Left lung (tissue), 10 donors: ENCODE data around the gene SEMA3B. TPM values are rescaled to one million over a fixed set of nuclear protein-coding genes. Genes with fewer than 3 reads are reported as not detected.

Experiments
- ATAC-seq: fragments of 200-7000 bp; cut with Tn5 transposase; one replicate; pipeline ENCODE4 v1.9.1; 2020; ENCODE audit warnings: moderate library complexity
- DNase-seq, 4 donors: peaks; one replicate each; pipeline ENCODE4 v3.0.0-alpha.2; 2013 to 2020
- H3K27ac ChIP-seq, 2 donors: fragments of 200-600 bp; sonication (generic) in 1 of 2; one replicate each; pipeline versions ENCODE4 v1.5.0 to v1.8.0; 2020 to 2021
- H3K27me3 ChIP-seq, 2 donors: fragments of 200-600 bp; sonication (generic) in 1 of 2; one replicate each; pipeline versions ENCODE4 v1.5.0 to v1.8.0; 2020 to 2021
- H3K36me3 ChIP-seq, 2 donors: fragments of 200-600 bp; sonication (generic) in 1 of 2; one replicate each; pipeline versions ENCODE4 v1.5.0 to v1.8.0; 2020 to 2021
- H3K4me1 ChIP-seq, 2 donors: fragments of 200-600 bp; one replicate each; pipeline ENCODE4 v1.8.0; 2021
- H3K4me3 ChIP-seq, 2 donors: fragments of 200-600 bp; sonication (generic) in 1 of 2; one replicate each; pipeline versions ENCODE4 v1.5.0 to v1.8.0; 2020 to 2021; ENCODE audit warnings: mild to moderate bottlenecking in 1 of 2
- H3K9me3 ChIP-seq, 2 donors: fragments of 200-600 bp; sonication (generic) in 1 of 2; one replicate each; pipeline versions ENCODE4 v1.5.0 to v1.8.0; 2020 to 2021
- CTCF ChIP-seq, 2 donors: fragments of 200-600 bp; sonication (generic) in 1 of 2; IDR thresholded peaks; one replicate each; pipeline versions ENCODE4 v1.5.0 to v1.8.0; 2021; ENCODE audit warnings: antibody characterized with exemption in 2 of 2
- intact Hi-C, 2 donors: fragments of 100-400 bp; cut with DNase I; formaldehyde crosslinking; loops; one replicate each; pipeline versions ENCODE4 v1.11.2 to v1.14.2; 2022
- polyA plus RNA-seq, 6 donors: library from polyadenylated mRNA; unstranded; fragments of 120-200 nt; gene quantifications; one replicate each; pipeline ENCODE4 v1.2.1, GENCODE V29; 2013; ENCODE audit not compliant: insufficient read length in 6 of 6
- total RNA-seq, 2 donors: library from RNA; stranded (reverse); fragmentation: NEBNext Ultra II Directional; extraction: Animal tissue kit (Norgen Biotek cat#: 25700); gene quantifications; one replicate each; pipeline ENCODE4 v1.2.1, GENCODE V29; 2021
- donor health status: DM: no; HTN: yes; CAD: no.
- donor health status: DM: no; HTN: no; CAD: no.

The SEMA3B gene
- total and polyA plus RNA-seq, 8 donors: 20.6 to 92.7 (median 28.2) TPM

GRCh38 chr3:50322386-50323091, 53.6 kb downstream of the SEMA3B start, which contains the start of gene HYAL2:
HYAL2 (minus strand) TSS chr3:50322745; CDS start chr3:50320489, 2,256 bp downstream.
- peak in 2 of 4 donors; percentile 56 to 67 for DNase-seq
- no peak for TF ChIP-seq CTCF (IDR thresholded peaks at IDR 0.05)

GRCh38 chr3:50323092-50323600, 54.2 kb downstream of the SEMA3B start:
- TF ChIP-seq CTCF (IDR thresholded peaks at IDR 0.05): no peak
- DNase-seq: peak in 1 of 4 donors; percentile 58
- H3K27ac ChIP-seq: peak overlapping the region; percentile 90 to 93
- no peaks in the 10 kb centered on the region for H3K9me3 ChIP-seq
- peaks cover 0 to 36% of the 10 kb centered on the region in 2 donors for H3K36me3 ChIP-seq
- H3K27me3 ChIP-seq: no peaks in the 10 kb centered on the region
- H3K4me3 ChIP-seq: peak overlapping the region in 1 of 2 donors; percentile 91
- ATAC-seq: no peak
- peaks cover 39 to 84% of the 10 kb centered on the region in 2 donors for H3K4me1 ChIP-seq
- intact Hi-C loops: no loop called here

More at GRCh38 chr3:50322386-50323091, 53.6 kb downstream of the SEMA3B start, which contains the start of gene HYAL2:
- Histone ChIP-seq H3K9me3 (no peaks in the 10 kb centered on the region), H3K27me3 (no peaks in the 10 kb centered on the region), H3K4me3 (peak within 1 kb of the TSS; percentile 76 to 91), H3K4me1 (peaks cover 44 to 89% of the 10 kb centered on the region in 2 donors), H3K36me3 (peaks cover 0 to 42% of the 10 kb centered on the region in 2 donors), H3K27ac (peak within 1 kb of the TSS; percentile 90 to 93)
- peak; percentile 2 for ATAC-seq
- intact Hi-C loops: no loop called here

GRCh38 chr3:50323614-50324199, 54.8 kb downstream of the SEMA3B start:
- H3K9me3 ChIP-seq: no peaks in the 10 kb centered on the region
- peaks cover 33 to 84% of the 10 kb centered on the region in 2 donors for H3K4me1 ChIP-seq
- DNase-seq (peak in 1 of 4 donors; percentile 39), ATAC-seq (no peak)
- peak in 1 of 2 donors; percentile 17 for TF ChIP-seq CTCF (IDR thresholded peaks at IDR 0.05)
- H3K27me3 ChIP-seq: no peaks in the 10 kb centered on the region
- intact Hi-C loops: no loop called here
- H3K36me3 ChIP-seq: peaks cover 0 to 30% of the 10 kb centered on the region in 2 donors
- peak overlapping the region in 1 of 2 donors; percentile 91 for H3K4me3 ChIP-seq
- peak overlapping the region; percentile 90 to 93 for H3K27ac ChIP-seq

GRCh38 chr3:50324351-50325112, 55.6 kb downstream of the SEMA3B start:
- ATAC-seq: peak; percentile 4
- Histone ChIP-seq H3K4me1 (peaks cover 25 to 78% of the 10 kb centered on the region in 2 donors), H3K4me3 (peak overlapping the region in 1 of 2 donors; percentile 91), H3K36me3 (peaks cover 0 to 27% of the 10 kb centered on the region in 2 donors), H3K27ac (peak overlapping the region; percentile 90 to 93), H3K27me3 (no peaks in the 10 kb centered on the region), H3K9me3 (no peaks in the 10 kb centered on the region)
- peak; percentile 77 to 91 for TF ChIP-seq CTCF (IDR thresholded peaks at IDR 0.05)
- peak in 2 of 4 donors; percentile 69 to 90 for DNase-seq
- intact Hi-C loops: no loop called here
